K562 (cell line): ENCODE measurements around the gene PBX1. TPM values are rescaled to one million over a fixed set of nuclear protein-coding genes. Genes with fewer than 3 reads are reported as not detected.

ENCODE experiments used
- polyA plus RNA-seq, 8 experiments: library from polyadenylated mRNA; depleted of rRNA in 4 of 8; stranded (reverse) in 5 of 8; unstranded in 3 of 8; fragments of >200 nt; fragmentation: Nextera tagmentation in 2 of 8; fragmentation: Illumina TruSeq in 1 of 8; extraction: Ambion mirVana in 2 of 8; extraction: Trizol in 1 of 8; gene quantifications; 2 replicates each; pipeline versions ENCODE4 v1.2.1 to v1.2.3, GENCODE V29; 2011 to 2014; ENCODE audit warnings: inconsistent platforms in 1 of 8, missing spikeins in 1 of 8
- total RNA-seq, 7 experiments: library from RNA; depleted of rRNA in 6 of 7; stranded (reverse); fragments of >200 nt in 6 of 7; fragmentation: Illumina TruSeq in 2 of 7; extraction: Trizol in 2 of 7; gene quantifications; 2 replicates each; pipeline versions ENCODE4 v1.2.1 to v1.2.3, GENCODE V29; 2011 to 2021; ENCODE audit warnings: low replicate concordance in 1 of 7
- TF ChIP-seq, protein P1 (sequence below), 2 experiments: fragments of 450-650 bp in 1 of 2; sonication (generic) in 1 of 2; formaldehyde crosslinking in 1 of 2; IDR thresholded peaks; 2 replicates each; pipeline versions ENCODE4 v1.7.1 to v1.9.0; 2016 to 2022; ENCODE audit warnings: inconsistent platforms in 1 of 2, mild to moderate bottlenecking in 1 of 2, missing genetic modification reagents in 1 of 2

PBX1 gene
- total and polyA plus RNA-seq, 9 of the 15 experiments (the other 6 are each of a cell fraction or from before 2014, with no cell fraction given): 0.03 to 0.62 (median 0.17) TPM

DNA sequence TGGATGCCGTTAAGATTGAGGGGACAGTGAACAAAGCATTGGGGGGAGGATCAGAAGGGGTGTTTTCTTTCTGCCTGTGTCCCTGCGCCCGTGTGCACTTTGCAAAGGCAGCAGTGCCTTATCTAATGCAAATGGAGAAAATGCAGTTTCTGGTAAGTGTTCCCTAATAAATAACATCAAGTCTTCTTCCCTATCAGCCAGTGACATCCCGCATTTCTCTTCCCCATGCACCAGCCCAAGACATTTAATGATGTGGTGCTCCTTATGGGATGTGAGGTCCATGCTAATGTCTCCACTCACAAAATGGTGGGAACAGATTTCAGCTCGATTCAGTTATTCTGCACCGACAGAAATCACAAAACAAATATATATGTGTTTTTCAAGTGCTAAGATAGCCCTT, 111.8 kb downstream of the PBX1 start (continued):
- TF ChIP-seq, protein P1, sequence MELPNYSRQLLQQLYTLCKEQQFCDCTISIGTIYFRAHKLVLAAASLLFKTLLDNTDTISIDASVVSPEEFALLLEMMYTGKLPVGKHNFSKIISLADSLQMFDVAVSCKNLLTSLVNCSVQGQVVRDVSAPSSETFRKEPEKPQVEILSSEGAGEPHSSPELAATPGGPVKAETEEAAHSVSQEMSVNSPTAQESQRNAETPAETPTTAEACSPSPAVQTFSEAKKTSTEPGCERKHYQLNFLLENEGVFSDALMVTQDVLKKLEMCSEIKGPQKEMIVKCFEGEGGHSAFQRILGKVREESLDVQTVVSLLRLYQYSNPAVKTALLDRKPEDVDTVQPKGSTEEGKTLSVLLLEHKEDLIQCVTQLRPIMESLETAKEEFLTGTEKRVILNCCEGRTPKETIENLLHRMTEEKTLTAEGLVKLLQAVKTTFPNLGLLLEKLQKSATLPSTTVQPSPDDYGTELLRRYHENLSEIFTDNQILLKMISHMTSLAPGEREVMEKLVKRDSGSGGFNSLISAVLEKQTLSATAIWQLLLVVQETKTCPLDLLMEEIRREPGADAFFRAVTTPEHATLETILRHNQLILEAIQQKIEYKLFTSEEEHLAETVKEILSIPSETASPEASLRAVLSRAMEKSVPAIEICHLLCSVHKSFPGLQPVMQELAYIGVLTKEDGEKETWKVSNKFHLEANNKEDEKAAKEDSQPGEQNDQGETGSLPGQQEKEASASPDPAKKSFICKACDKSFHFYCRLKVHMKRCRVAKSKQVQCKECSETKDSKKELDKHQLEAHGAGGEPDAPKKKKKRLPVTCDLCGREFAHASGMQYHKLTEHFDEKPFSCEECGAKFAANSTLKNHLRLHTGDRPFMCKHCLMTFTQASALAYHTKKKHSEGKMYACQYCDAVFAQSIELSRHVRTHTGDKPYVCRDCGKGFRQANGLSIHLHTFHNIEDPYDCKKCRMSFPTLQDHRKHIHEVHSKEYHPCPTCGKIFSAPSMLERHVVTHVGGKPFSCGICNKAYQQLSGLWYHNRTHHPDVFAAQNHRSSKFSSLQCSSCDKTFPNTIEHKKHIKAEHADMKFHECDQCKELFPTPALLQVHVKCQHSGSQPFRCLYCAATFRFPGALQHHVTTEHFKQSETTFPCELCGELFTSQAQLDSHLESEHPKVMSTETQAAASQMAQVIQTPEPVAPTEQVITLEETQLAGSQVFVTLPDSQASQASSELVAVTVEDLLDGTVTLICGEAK (IDR thresholded peaks at IDR 0.05): no peak
- TF ChIP-seq, protein P1 (CRISPR knock-in tag; IDR thresholded peaks at IDR 0.05): no peak
